ENCODE data around the gene GPANK1.
A peak's percentile ranks its signal among the peaks of the same experiment; 100 is the strongest.

GPANK1 gene

DNA sequence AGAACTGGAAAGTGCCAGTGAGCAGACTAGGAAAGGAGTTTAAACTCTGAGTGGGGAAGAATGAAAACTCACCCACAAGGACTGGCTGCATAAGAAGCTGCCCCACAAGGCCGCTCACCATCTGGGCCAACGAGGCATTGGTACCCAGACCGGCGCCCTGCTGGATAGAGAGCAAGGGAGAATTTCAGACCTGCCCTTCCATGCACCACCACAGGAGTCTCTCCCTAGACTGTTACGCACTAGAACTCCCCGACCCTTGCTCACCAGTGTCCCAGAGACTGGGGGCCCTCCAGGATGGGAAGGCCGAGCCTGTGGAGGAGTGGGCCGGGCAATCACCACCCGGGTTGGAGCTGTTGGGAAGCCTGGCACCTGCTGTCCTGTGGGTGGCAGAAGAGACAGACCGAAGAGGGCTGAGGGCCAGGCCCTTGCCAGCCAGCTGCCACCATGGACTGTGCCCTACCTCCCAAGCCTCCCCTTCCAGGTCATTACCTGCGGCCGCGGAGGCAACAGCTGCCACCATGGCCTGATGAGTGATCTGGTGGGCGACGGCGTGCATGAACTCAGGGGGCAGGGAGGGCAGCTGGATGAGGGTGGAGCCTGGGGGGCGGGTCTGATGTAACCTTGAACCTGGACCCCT, 20.9 kb downstream of the GPANK1 start:
- POLR2A ChIA-PET (ENCODE audit: low non-redundant PET): no interaction called here
- CTCF ChIA-PET: no interaction called here
- TF ChIP-seq, protein P1, sequence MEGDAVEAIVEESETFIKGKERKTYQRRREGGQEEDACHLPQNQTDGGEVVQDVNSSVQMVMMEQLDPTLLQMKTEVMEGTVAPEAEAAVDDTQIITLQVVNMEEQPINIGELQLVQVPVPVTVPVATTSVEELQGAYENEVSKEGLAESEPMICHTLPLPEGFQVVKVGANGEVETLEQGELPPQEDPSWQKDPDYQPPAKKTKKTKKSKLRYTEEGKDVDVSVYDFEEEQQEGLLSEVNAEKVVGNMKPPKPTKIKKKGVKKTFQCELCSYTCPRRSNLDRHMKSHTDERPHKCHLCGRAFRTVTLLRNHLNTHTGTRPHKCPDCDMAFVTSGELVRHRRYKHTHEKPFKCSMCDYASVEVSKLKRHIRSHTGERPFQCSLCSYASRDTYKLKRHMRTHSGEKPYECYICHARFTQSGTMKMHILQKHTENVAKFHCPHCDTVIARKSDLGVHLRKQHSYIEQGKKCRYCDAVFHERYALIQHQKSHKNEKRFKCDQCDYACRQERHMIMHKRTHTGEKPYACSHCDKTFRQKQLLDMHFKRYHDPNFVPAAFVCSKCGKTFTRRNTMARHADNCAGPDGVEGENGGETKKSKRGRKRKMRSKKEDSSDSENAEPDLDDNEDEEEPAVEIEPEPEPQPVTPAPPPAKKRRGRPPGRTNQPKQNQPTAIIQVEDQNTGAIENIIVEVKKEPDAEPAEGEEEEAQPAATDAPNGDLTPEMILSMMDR (conservative IDR thresholded peaks at IDR 0.05; ENCODE audit: low read depth): no peak
- H3K27ac ChIP-seq: no peak overlapping the region; the same call in 1 of the 2 replicates
- DNase-seq (ENCODE audit: low spot score): no peak

DNA sequence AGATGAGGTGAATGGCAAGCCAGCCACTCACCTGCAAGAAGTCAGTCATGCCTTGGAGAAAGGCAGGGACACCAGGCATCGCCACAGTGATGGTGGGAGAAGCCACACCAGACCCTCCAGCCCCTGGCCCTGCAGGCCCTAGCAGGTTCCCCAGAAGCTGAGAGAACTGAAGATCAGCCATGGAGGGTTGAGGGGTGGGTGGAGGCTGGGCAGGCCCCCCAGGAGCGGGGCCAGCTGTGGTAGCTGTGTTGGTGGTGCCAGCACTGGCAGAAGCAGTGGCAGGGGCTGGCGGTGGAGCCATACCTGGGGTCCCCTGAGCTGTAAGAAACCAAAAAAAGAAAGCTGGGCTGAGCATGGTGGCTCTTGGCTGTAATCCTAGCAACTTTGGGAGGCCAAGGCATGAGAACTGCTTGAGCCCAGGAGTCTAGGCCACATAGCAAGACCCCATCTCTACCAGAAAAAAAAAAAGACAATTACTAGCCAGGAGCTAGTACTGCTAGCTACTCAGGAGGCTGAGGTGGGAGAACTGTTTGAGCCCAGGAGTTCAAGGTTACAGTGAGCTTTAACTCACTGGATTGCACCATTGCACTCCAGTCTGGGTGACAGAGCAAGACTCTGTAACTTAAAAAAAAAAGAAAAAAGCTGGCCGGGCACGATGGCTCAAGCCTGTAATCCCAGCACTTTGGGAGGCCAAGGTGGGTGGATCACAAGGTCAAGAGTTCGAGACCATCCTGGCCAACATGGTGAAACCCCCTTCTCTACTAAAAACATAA, 21.8 kb downstream of the GPANK1 start:
- no peak for DNase-seq (ENCODE audit: low spot score)
- POLR2A ChIA-PET (ENCODE audit: low non-redundant PET): no interaction called here
- H3K27ac ChIP-seq: 0 out of 2 replicates have a peak overlapping the region, but pooled peaks have one; percentile 31
- CTCF ChIA-PET: no interaction called here
- TF ChIP-seq, protein P1 (conservative IDR thresholded peaks at IDR 0.05; ENCODE audit: low read depth): no peak

DNA sequence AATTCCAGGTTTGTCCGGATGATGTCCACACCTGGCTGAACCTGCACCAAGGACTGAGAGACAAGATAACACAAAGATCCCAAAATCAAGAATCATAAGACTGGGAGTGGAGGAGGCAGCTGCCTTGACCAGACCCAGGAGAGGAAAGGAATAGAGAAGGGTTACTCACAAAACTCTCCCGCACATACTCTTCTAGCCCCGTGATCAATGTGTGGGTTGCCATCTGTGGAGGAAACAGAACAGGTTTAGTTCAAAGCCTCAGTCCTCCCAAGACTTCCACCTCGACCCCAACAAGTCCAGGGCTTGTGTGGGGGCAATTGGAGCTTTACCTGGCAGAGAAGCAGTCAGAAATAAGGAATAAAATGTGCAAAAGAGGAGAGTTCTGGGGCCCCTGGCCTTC, 23.4 kb downstream of the GPANK1 start:
- CTCF ChIA-PET: interaction anchor here (0.6 kb wide), 1 partner anchor 11 kb away, joined by 4 read pairs; no protein-coding TSS in a partner anchor
- TF ChIP-seq, protein P1 (conservative IDR thresholded peaks at IDR 0.05; ENCODE audit: low read depth): no peak
- peak overlapping the region; percentile 40 for H3K27ac ChIP-seq
- DNase-seq (ENCODE audit: low spot score): no peak
- POLR2A ChIA-PET (ENCODE audit: low non-redundant PET): no interaction called here

DNA sequence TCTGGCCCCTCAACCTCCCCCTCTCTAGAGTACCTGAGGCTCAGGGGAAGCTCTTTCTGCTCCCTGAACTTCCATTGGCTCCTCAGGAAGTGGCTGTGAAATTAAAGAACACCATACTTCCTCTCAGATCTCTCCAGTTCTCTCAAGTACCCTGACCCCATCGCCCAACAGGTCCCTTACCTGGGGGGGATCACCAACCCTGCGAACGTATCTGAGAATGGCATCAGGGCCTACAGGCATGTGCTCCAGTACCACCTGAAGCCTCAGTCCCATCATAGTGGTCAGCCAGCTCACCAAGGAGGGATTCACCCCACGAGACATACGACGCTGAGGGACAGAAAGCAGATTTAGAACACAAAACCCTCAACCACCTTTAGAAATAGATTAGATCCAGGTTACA, 24.2 kb downstream of the GPANK1 start:
- TF ChIP-seq, protein P1 (conservative IDR thresholded peaks at IDR 0.05; ENCODE audit: low read depth): no peak
- ChIA-PET CTCF (no interaction called here), POLR2A (ENCODE audit: low non-redundant PET) (interaction anchor here (0.6 kb wide), 1 partner anchor 13 kb away, joined by 7 read pairs; no protein-coding TSS in a partner anchor)
- no peak for DNase-seq (ENCODE audit: low spot score)
- peak overlapping the region; percentile 40 for H3K27ac ChIP-seq

DNA sequence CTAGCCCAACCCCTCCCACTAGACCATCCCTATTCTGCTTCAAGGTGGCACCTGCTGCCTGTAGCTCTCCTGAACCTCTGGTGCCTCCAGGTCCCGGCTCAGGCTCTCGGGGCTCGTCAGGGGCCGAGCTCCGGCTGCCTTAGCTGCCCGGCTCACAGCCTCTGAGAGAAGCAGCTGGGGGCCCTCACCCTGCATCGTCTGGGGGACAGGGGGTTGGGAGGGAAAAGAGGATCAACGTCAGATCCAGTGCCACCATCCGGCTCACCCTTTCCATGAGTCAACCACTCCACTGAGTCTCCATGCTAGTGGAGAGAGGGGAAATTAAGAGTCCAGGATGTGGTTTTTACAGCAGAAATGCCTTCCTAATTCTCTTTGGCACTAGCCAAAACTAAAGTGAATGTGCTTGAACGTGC, 25.3 kb downstream of the GPANK1 start:
- TF ChIP-seq, protein P1 (conservative IDR thresholded peaks at IDR 0.05; ENCODE audit: low read depth): no peak
- CTCF ChIA-PET: interaction anchor here (0.7 kb wide), 1 partner anchor 24 kb away, joined by 3 read pairs; no protein-coding TSS in a partner anchor
- POLR2A ChIA-PET (ENCODE audit: low non-redundant PET): no interaction called here
- H3K27ac ChIP-seq: peak overlapping the region; percentile 58
- no peak for DNase-seq (ENCODE audit: low spot score)

DNA sequence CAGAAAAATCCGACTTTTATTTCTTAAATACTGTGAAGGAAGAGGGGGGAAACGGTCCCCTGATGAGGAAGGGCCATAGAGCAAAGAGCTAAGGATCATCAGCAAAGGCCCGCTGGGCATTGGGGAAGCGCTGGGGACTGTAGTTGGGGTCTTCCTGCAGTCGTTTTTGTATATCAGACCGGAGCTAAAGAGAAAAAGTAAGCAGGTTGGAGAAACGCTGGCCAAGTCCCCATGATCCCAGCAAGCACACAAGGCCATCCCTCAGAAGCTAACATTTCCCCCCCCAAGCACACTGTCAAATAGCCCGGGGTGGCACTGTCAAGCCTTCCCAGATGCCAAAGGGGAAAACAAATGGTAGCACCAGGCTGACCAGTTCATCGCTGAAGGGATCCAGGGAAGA, 25.8 kb downstream of the GPANK1 start:
- TF ChIP-seq, protein P1 (conservative IDR thresholded peaks at IDR 0.05; ENCODE audit: low read depth): no peak
- POLR2A ChIA-PET (ENCODE audit: low non-redundant PET): interaction anchor here (0.6 kb wide), 1 partner anchor 13 kb away, joined by 5 read pairs; no protein-coding TSS in a partner anchor

More for the DNA sequence above, 25.8 kb downstream of the GPANK1 start:
- CTCF ChIA-PET: interaction anchor here (1.1 kb wide), 1 partner anchor 15 kb away, joined by 3 read pairs; no protein-coding TSS in a partner anchor
- DNase-seq (ENCODE audit: low spot score): no peak
- peak overlapping the region; percentile 58 for H3K27ac ChIP-seq

Measured in RWPE1 (cell line).